ENCODE results near the gene CES3. TPM values are rescaled to one million over a fixed set of nuclear protein-coding genes. Genes with fewer than 3 reads are reported as not detected.
"Not testable (repeated sequence)": the region's sequence is repeated elsewhere in the genome, so short reads cannot be mapped to it uniquely, and the experiment has no call there.

The CES3 gene
- polyA plus RNA-seq, 1 experiment = 0.12 TPM

- ChIA-PET CTCF (interaction anchor here (0.5 to 2.2 kb wide), 3 partner anchors 34 to 167 kb away, joined by 3 to 8 read pairs (median 4); no protein-coding TSS in a partner anchor), POLR2A (no interaction called here)
- Histone ChIP-seq H3K9me3 (ENCODE audit: control insufficient read depth, insufficient read depth, low read length) (no peaks in the 10 kb centered on the region), H3K27me3 (ENCODE audit: control insufficient read depth, insufficient read depth, low read length) (peaks cover 2% of the 10 kb centered on the region), H3K4me3 (ENCODE audit: low read depth, low read length) (no peak within 1 kb of the TSS), H3K27ac (ENCODE audit: low read depth, low read length) (no peak within 1 kb of the TSS)
- TF ChIP-seq, protein P1, sequence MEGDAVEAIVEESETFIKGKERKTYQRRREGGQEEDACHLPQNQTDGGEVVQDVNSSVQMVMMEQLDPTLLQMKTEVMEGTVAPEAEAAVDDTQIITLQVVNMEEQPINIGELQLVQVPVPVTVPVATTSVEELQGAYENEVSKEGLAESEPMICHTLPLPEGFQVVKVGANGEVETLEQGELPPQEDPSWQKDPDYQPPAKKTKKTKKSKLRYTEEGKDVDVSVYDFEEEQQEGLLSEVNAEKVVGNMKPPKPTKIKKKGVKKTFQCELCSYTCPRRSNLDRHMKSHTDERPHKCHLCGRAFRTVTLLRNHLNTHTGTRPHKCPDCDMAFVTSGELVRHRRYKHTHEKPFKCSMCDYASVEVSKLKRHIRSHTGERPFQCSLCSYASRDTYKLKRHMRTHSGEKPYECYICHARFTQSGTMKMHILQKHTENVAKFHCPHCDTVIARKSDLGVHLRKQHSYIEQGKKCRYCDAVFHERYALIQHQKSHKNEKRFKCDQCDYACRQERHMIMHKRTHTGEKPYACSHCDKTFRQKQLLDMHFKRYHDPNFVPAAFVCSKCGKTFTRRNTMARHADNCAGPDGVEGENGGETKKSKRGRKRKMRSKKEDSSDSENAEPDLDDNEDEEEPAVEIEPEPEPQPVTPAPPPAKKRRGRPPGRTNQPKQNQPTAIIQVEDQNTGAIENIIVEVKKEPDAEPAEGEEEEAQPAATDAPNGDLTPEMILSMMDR (IDR thresholded peaks at IDR 0.05; ENCODE audit: low read depth, low read length) = no peak
- peak; percentile 53 for DNase-seq (ENCODE audit: low read depth, low spot score)
These were observed 27.2 kb downstream of the CES3 start, which contains the start of gene CES4A for GRCh38 chr16:66988197-66988788. TSS of gene CES4A (plus strand) at chr16:66988589. CDS start at chr16:66988773, 184 bp downstream.

- no peak overlapping the region for H3K4me3 ChIP-seq (ENCODE audit: low read depth, low read length)
- H3K9me3 ChIP-seq (ENCODE audit: control insufficient read depth, insufficient read depth, low read length) = no peaks in the 10 kb centered on the region
- TF ChIP-seq, protein P1 (IDR thresholded peaks at IDR 0.05; ENCODE audit: low read depth, low read length) = no peak
- ChIA-PET CTCF (interaction anchor here (0.7 to 1.9 kb wide), 3 partner anchors 16 to 31 kb away, joined by 3 to 5 read pairs (median 3); no protein-coding TSS in a partner anchor), POLR2A (no interaction called here)
- DNase-seq (ENCODE audit: low read depth, low spot score) = no peak
- peaks cover 2% of the 10 kb centered on the region for H3K27me3 ChIP-seq (ENCODE audit: control insufficient read depth, insufficient read depth, low read length)
- H3K27ac ChIP-seq (ENCODE audit: low read depth, low read length) = no peak overlapping the region
These were observed 30.5 kb downstream of the CES3 start for GRCh38 chr16:66991545-66992077.

DNA sequence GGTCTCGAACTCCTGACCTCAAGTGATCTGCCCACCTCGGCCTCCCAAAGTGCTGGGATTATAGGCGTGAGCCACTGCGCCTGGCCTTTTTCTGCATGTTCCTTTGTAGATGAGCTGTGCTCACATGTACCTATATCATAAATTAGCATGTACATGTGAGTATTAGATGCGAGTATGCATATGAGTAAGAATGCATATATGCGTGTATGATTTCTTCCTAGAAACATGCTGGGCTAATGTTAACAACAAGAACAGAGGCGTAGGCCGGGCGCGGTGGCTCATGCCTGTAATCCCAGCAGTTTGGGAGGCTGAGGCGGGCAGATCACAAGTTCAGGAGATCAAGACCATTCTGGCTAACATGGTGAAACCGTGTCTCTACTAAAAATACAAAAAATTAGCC, 32.5 kb downstream of the CES3 start:
- POLR2A ChIA-PET = interaction anchor here (0.9 kb wide), 1 partner anchor 24 kb away, joined by 3 read pairs; no protein-coding TSS in a partner anchor
- DNase-seq (ENCODE audit: low read depth, low spot score); CTCF ChIA-PET; H3K27me3 ChIP-seq (ENCODE audit: control insufficient read depth, insufficient read depth, low read length); H3K4me3 ChIP-seq (ENCODE audit: low read depth, low read length); H3K27ac ChIP-seq (ENCODE audit: low read depth, low read length); H3K9me3 ChIP-seq (ENCODE audit: control insufficient read depth, insufficient read depth, low read length): not testable (repeated sequence)

- peak; percentile 39 for DNase-seq (ENCODE audit: low read depth, low spot score)
- Histone ChIP-seq H3K9me3 (ENCODE audit: control insufficient read depth, insufficient read depth, low read length) (no peaks in the 10 kb centered on the region), H3K27ac (ENCODE audit: low read depth, low read length) (no peak overlapping the region), H3K27me3 (ENCODE audit: control insufficient read depth, insufficient read depth, low read length) (peaks cover 7% of the 10 kb centered on the region), H3K4me3 (ENCODE audit: low read depth, low read length) (no peak overlapping the region)
- POLR2A ChIA-PET = interaction anchor here (0.5 kb wide), 1 partner anchor 20 kb away, joined by 4 read pairs; no protein-coding TSS in a partner anchor
- CTCF ChIA-PET = no interaction called here
- TF ChIP-seq, protein P1 (IDR thresholded peaks at IDR 0.05; ENCODE audit: low read depth, low read length) = no peak
These were observed 35.4 kb downstream of the CES3 start for GRCh38 chr16:66996324-66996982.

- POLR2A ChIA-PET = interaction anchor here (0.7 kb wide), 1 partner anchor 839 kb away, joined by 4 read pairs; no protein-coding TSS in a partner anchor
- H3K9me3 ChIP-seq (ENCODE audit: control insufficient read depth, insufficient read depth, low read length) = no peaks in the 10 kb centered on the region
- no peak overlapping the region for H3K4me3 ChIP-seq (ENCODE audit: low read depth, low read length)
- TF ChIP-seq, protein P1 (IDR thresholded peaks at IDR 0.05; ENCODE audit: low read depth, low read length) = no peak
- peaks cover 7% of the 10 kb centered on the region for H3K27me3 ChIP-seq (ENCODE audit: control insufficient read depth, insufficient read depth, low read length)
- no peak overlapping the region for H3K27ac ChIP-seq (ENCODE audit: low read depth, low read length)
- no peak for DNase-seq (ENCODE audit: low read depth, low spot score)
- CTCF ChIA-PET = no interaction called here
These were observed 35.9 kb downstream of the CES3 start for GRCh38 chr16:66996983-66997358.
